Measurements from ENCODE around the gene SPRING1.
"Not testable (repeated sequence)": the region's sequence is repeated elsewhere in the genome, so short reads cannot be mapped to it uniquely, and the experiment has no call there.

SPRING1 gene

DNA sequence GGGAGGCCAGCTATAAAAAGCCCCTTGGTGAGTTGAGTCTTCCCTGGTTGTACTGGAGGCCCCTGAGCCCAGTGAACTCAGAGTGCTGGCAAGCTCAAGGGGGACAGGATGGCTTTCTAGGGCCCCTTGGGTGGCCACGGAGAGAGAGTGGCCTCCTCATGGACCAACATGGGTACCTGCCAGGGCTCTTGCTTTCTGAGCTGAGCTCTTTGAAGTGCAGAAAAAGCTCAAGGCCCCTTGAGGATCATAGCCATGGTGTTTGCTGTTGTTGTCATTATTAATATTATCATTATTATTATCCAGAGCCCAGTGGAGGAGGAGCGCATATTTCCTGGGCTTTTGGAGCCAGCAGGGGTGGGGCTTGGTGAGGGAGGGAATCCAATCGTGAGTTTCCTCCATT is 6.9 kb upstream of the SPRING1 start:
- Histone ChIP-seq H3K36me3 (ENCODE audit: control insufficient read depth, insufficient read depth, low read length) (peaks cover 4% of the 10 kb centered on the region), H3K9me3 (ENCODE audit: control insufficient read depth, low read length) (no peaks in the 10 kb centered on the region), H3K4me3 (ENCODE audit: insufficient read depth, low read depth, low read length) (no peak overlapping the region), H3K27ac (ENCODE audit: insufficient read depth, low read depth, low read length, poor library complexity, severe bottlenecking) (no peak overlapping the region), H3K27me3 (ENCODE audit: control insufficient read depth, insufficient read depth, low read length, poor library complexity, severe bottlenecking) (no peaks in the 10 kb centered on the region), H3K4me1 (ENCODE audit: control insufficient read depth, insufficient read depth, low read length) (no peaks in the 10 kb centered on the region)
- WGBS, 2 experiments, result 83 to 88% methylated on average over 3 of the region's 3 CpGs

DNA sequence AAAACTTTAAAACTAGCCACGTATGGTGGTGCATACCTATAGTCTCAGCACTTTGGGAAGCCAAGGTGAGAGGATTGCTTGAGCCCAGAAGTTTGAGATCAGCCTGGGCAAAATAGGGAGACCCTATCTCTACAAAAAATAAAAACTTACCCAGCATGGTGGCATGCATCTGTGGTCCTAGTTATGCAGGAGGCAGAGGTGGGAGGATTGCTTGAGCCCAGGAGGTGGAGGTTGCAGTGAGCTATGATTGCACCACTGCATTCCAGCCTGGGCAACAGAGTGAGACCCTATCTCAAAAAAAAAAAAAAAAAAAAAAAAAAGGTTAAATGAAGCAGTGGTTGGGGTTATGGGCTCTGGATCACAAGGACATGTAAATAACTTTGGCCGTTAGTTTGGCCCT is 4.9 kb upstream of the SPRING1 start:
- not testable (repeated sequence) for H3K27me3 ChIP-seq (ENCODE audit: control insufficient read depth, insufficient read depth, low read length, poor library complexity, severe bottlenecking); H3K4me1 ChIP-seq (ENCODE audit: control insufficient read depth, insufficient read depth, low read length); H3K4me3 ChIP-seq (ENCODE audit: insufficient read depth, low read depth, low read length); H3K9me3 ChIP-seq (ENCODE audit: control insufficient read depth, low read length); H3K27ac ChIP-seq (ENCODE audit: insufficient read depth, low read depth, low read length, poor library complexity, severe bottlenecking); H3K36me3 ChIP-seq (ENCODE audit: control insufficient read depth, insufficient read depth, low read length)
- 88 to 100% methylated on average over 1 of the region's 2 CpGs for WGBS, 2 experiments

DNA sequence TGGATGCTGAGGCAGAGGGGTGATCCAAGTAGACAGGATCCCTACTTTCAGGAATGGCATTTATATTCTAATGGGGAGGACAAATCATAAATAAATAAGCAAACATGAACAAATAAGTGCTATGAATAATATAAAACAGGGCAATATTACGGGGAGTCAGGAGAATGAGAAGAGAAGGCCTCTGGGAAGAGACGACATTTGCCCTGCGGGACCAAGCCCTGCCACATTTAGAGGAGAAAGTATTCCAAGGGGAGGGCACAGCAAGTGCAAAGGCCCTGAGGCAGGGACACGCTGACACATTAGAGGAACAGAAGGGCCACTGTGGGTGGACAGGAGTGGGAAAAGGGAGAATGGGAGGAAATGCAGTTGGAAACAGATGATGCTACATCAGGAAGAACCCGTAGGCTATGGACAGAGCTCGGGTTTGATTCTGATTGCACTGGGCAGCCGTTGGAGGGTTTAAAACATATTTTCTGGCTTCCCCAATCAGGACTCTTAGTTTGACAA is 1.6 kb upstream of the SPRING1 start:
- no peak overlapping the region for H3K4me3 ChIP-seq (ENCODE audit: insufficient read depth, low read depth, low read length)
- H3K36me3 ChIP-seq (ENCODE audit: control insufficient read depth, insufficient read depth, low read length), result peaks cover 4% of the 10 kb centered on the region

DNA sequence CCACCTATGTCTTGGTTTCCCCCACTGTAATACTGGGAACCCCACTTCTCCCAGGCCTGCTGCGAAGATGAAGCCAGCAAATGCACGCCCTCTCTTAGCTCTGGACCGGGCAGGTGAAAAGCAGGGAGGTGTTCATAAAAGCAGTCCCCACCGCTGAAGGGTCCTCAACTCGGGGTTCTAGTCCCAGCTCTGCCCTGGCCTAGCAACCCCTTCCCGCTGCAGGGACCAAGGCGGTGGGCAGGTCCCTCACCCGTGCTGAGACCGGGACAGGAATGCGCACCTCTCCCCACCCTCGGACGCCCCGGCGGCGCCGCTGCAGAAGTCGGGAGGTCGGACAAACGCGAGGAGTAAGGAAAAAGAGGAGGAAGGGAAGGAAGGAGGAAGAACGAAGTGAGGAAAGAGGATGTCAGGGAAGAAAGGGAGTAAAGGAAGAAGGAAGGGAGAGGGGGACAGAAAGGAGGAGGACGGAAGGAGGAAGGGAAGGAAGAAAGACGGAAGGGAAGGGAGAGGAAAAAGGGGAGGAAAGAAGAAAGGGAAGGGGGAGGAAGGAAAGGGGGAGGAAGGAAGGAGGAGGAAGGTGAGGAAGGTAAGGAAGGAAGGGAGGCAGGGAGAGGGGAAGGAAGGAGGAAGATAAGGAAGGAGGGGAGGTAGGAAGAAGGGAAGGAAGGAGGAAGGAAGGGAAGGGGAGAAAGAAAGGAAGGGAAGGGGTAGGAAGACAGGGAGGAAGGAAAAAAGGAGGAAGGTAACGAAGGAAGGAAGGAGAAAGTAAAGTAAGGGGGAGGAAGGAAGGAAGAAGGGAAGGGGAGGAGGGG is 701 bp downstream of the SPRING1 start:
- no peaks in the 10 kb centered on the region for H3K9me3 ChIP-seq (ENCODE audit: control insufficient read depth, low read length)
- H3K4me1 ChIP-seq (ENCODE audit: control insufficient read depth, insufficient read depth, low read length), result peaks cover 9% of the 10 kb centered on the region
- WGBS, 2 experiments, result 1 to 3% methylated on average over 24 of the region's 24 CpGs
- H3K27me3 ChIP-seq (ENCODE audit: control insufficient read depth, insufficient read depth, low read length, poor library complexity, severe bottlenecking), result no peaks in the 10 kb centered on the region
- H3K36me3 ChIP-seq (ENCODE audit: control insufficient read depth, insufficient read depth, low read length), result no peaks in the 10 kb centered on the region
- H3K27ac ChIP-seq (ENCODE audit: insufficient read depth, low read depth, low read length, poor library complexity, severe bottlenecking), result no peak overlapping the region
- H3K4me3 ChIP-seq (ENCODE audit: insufficient read depth, low read depth, low read length), result peak overlapping the region; percentile 57

More for the DNA sequence above, 1.6 kb upstream of the SPRING1 start:
- H3K27ac ChIP-seq (ENCODE audit: insufficient read depth, low read depth, low read length, poor library complexity, severe bottlenecking), result no peak overlapping the region
- 92 to 94% methylated on average over 7 of the region's 7 CpGs for WGBS, 2 experiments
- H3K4me1 ChIP-seq (ENCODE audit: control insufficient read depth, insufficient read depth, low read length), result peaks cover 9% of the 10 kb centered on the region
- no peaks in the 10 kb centered on the region for H3K9me3 ChIP-seq (ENCODE audit: control insufficient read depth, low read length)
- H3K27me3 ChIP-seq (ENCODE audit: control insufficient read depth, insufficient read depth, low read length, poor library complexity, severe bottlenecking), result no peaks in the 10 kb centered on the region

DNA sequence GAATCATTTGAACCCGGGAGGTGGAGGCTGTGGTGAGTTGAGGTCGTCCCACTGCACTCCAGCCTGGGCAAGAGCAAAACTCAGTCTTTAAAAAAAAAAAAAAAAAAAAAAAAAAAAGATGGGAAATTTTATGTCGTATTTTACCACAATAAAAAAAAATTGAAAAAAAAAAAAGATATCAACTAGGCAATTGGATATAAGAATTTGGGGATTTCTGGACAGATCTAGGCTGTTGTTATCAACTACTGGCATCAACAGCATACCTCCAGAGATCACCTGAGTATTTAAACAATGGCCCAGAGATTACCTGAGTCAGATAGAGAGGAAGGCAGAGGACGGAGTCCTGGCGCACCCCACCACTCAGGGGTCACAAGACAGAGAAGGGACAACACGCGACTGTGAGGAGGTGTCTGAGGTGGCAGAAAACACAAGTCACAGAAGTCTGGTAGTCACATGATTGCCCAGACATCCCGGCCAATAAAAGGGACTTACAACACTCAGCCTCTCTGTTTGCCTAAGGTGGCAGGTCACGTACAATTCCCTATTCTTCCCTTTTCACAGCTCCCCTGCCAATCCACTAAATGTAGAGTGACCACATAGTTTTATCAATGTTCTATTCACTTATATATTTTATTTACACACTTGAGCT is 1.8 kb downstream of the SPRING1 start:
- H3K27ac ChIP-seq (ENCODE audit: insufficient read depth, low read depth, low read length, poor library complexity, severe bottlenecking), result no peak overlapping the region
- no peaks in the 10 kb centered on the region for H3K9me3 ChIP-seq (ENCODE audit: control insufficient read depth, low read length)
- WGBS, 2 experiments, result 82 to 85% methylated on average over 7 to 8 of the region's 9 CpGs
- peaks cover 9% of the 10 kb centered on the region for H3K4me1 ChIP-seq (ENCODE audit: control insufficient read depth, insufficient read depth, low read length)
- H3K4me3 ChIP-seq (ENCODE audit: insufficient read depth, low read depth, low read length), result peak overlapping the region; percentile 57
- H3K27me3 ChIP-seq (ENCODE audit: control insufficient read depth, insufficient read depth, low read length, poor library complexity, severe bottlenecking), result no peaks in the 10 kb centered on the region
- no peaks in the 10 kb centered on the region for H3K36me3 ChIP-seq (ENCODE audit: control insufficient read depth, insufficient read depth, low read length)

DNA sequence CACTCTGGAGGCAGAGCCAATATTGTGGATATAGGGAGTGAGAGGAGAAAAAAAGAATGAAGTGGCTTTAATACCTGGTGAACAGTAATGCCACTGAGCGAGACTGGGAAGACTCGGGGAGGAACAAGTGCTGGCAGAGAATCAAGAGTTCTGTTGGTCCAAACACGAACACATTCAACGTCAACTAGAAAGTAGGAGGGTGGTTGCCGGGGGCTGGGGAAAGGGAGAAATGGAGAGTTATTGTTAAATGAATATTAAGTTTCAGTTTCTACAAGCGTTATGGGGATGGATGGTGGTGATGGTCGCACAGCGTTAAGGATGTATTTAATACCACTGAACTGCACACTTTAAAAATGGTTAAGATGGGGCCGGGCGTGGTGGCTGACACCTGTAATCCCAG is 2.8 kb downstream of the SPRING1 start:
- no peaks in the 10 kb centered on the region for H3K27me3 ChIP-seq (ENCODE audit: control insufficient read depth, insufficient read depth, low read length, poor library complexity, severe bottlenecking)
- peaks cover 9% of the 10 kb centered on the region for H3K4me1 ChIP-seq (ENCODE audit: control insufficient read depth, insufficient read depth, low read length)
- H3K27ac ChIP-seq (ENCODE audit: insufficient read depth, low read depth, low read length, poor library complexity, severe bottlenecking), result no peak overlapping the region
- no peak overlapping the region for H3K4me3 ChIP-seq (ENCODE audit: insufficient read depth, low read depth, low read length)
- WGBS, 2 experiments, result 97% methylated on average over 10 of the region's 10 CpGs
- no peaks in the 10 kb centered on the region for H3K36me3 ChIP-seq (ENCODE audit: control insufficient read depth, insufficient read depth, low read length)
- H3K9me3 ChIP-seq (ENCODE audit: control insufficient read depth, low read length), result no peaks in the 10 kb centered on the region

DNA sequence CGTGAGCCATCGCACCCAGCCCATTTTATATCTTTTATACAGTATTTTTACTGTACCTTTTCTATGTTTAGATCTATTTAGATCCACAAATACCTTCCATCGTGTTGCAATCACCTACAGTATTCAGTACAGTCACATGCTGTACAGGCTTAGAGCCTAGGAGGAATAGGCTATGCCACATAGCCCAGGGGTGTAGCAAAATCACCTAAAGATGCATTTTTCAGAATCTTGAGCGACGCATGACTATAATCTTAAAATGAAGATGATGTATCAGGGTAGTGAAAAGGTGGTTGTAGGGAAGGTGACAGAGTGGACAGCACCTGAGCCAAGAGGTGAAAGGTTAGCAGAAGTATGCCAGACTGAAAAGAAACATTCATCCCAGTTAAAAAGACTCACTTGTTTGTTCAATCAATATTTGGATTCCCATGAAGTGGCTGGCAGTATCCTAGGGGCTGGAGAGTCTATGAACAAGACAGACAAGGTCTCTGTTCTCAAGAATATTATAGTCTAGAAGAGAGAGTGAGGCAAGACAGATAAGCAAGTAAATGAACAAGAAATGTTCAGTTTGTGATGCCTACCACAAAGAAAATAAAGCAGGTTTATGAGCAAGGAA is 3.6 kb downstream of the SPRING1 start:
- WGBS, 2 experiments, result 96 to 98% methylated on average over 5 of the region's 5 CpGs
- Histone ChIP-seq H3K4me3 (ENCODE audit: insufficient read depth, low read depth, low read length) (no peak overlapping the region), H3K36me3 (ENCODE audit: control insufficient read depth, insufficient read depth, low read length) (no peaks in the 10 kb centered on the region), H3K9me3 (ENCODE audit: control insufficient read depth, low read length) (no peaks in the 10 kb centered on the region), H3K27ac (ENCODE audit: insufficient read depth, low read depth, low read length, poor library complexity, severe bottlenecking) (no peak overlapping the region), H3K4me1 (ENCODE audit: control insufficient read depth, insufficient read depth, low read length) (peaks cover 9% of the 10 kb centered on the region), H3K27me3 (ENCODE audit: control insufficient read depth, insufficient read depth, low read length, poor library complexity, severe bottlenecking) (no peaks in the 10 kb centered on the region)

DNA sequence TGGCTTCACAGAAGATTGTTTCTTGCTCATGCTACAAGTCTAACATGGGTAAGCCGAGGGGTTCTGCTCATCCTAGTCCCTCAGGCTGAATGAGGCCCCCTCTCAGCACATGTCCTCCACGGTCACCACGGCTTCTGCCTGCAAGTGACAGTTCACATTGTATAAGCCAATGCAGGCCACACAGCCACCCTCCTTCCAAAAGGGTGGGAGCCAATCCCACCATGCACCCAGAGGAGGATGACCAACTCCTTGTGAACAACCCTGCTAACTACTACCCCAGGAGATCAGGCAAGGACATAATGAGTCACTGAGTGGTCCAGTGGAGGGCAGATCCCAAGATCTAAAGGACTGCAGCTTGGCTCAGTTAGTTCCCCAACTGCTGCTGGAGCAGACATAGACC is 6.1 kb downstream of the SPRING1 start:
- H3K4me3 ChIP-seq (ENCODE audit: insufficient read depth, low read depth, low read length), result no peak overlapping the region
- no peaks in the 10 kb centered on the region for H3K36me3 ChIP-seq (ENCODE audit: control insufficient read depth, insufficient read depth, low read length)
- H3K27me3 ChIP-seq (ENCODE audit: control insufficient read depth, insufficient read depth, low read length, poor library complexity, severe bottlenecking), result no peaks in the 10 kb centered on the region
- H3K9me3 ChIP-seq (ENCODE audit: control insufficient read depth, low read length), result no peaks in the 10 kb centered on the region
- H3K4me1 ChIP-seq (ENCODE audit: control insufficient read depth, insufficient read depth, low read length), result peaks cover 8% of the 10 kb centered on the region
- WGBS, 2 experiments, result 94 to 97% methylated on average over 3 of the region's 3 CpGs
- no peak overlapping the region for H3K27ac ChIP-seq (ENCODE audit: insufficient read depth, low read depth, low read length, poor library complexity, severe bottlenecking)

DNA sequence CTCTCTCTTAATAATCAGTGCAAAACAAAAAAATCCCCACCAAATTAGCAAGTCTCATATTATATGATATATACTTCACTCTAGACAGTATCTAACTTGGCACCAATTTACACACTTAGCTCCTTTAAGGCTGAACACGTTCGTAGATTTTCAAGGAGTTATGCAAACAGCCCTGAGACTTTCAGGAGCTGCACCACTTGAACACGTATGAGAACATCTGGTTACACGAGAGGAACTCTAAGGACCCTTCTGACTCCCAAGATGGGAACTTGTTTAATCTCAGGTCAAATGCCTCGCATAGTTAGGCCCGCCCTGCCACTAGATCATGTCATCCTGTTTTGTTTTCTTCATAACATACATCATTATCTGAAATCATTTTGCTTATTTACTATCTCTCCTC is 10.0 kb downstream of the SPRING1 start:
- Histone ChIP-seq H3K36me3 (ENCODE audit: control insufficient read depth, insufficient read depth, low read length) (no peaks in the 10 kb centered on the region), H3K4me3 (ENCODE audit: insufficient read depth, low read depth, low read length) (no peak overlapping the region), H3K4me1 (ENCODE audit: control insufficient read depth, insufficient read depth, low read length) (no peaks in the 10 kb centered on the region), H3K9me3 (ENCODE audit: control insufficient read depth, low read length) (no peaks in the 10 kb centered on the region), H3K27ac (ENCODE audit: insufficient read depth, low read depth, low read length, poor library complexity, severe bottlenecking) (no peak overlapping the region), H3K27me3 (ENCODE audit: control insufficient read depth, insufficient read depth, low read length, poor library complexity, severe bottlenecking) (no peaks in the 10 kb centered on the region)
- 79% methylated on average over 6 of the region's 6 CpGs for WGBS, 2 experiments

DNA sequence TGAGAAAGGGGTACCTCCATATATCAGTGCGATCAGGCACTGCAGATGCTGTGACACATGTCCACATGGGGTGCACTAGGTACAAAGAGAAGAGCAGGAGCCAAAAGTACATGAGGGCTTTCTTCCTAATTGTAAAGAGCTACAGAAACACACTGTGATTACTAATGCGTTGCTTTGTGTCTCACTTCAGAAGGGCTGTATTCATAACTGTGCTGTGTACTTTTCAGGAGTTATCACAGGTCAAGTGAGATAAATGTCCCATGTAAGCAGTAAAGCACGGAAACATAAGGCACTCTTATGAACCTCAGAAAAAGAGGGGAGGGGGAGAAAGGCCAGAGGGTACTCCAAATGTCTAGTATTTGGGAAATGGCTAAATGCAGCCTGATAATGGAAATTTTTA is 10.6 kb downstream of the SPRING1 start:
- Histone ChIP-seq H3K36me3 (ENCODE audit: control insufficient read depth, insufficient read depth, low read length) (no peaks in the 10 kb centered on the region), H3K27me3 (ENCODE audit: control insufficient read depth, insufficient read depth, low read length, poor library complexity, severe bottlenecking) (no peaks in the 10 kb centered on the region), H3K4me1 (ENCODE audit: control insufficient read depth, insufficient read depth, low read length) (no peaks in the 10 kb centered on the region), H3K27ac (ENCODE audit: insufficient read depth, low read depth, low read length, poor library complexity, severe bottlenecking) (no peak overlapping the region), H3K4me3 (ENCODE audit: insufficient read depth, low read depth, low read length) (no peak overlapping the region), H3K9me3 (ENCODE audit: control insufficient read depth, low read length) (no peaks in the 10 kb centered on the region)
- WGBS, 2 experiments, result 95 to 97% methylated on average over 3 of the region's 3 CpGs

Measured in ectodermal cell (in vitro differentiated cells).